Stimulated activated effector memory CD8-positive, alpha-beta T cell treated with anti-CD3 and anti-CD28 coated beads, Interleukin-12 subunit alpha, Interleukin-12 subunit beta, amount 100 ng/mL, for 72 hours (primary cell): ENCODE measurements around the gene SLC16A3.
"Not testable (repeated sequence)": the region's sequence is repeated elsewhere in the genome, so short reads cannot be mapped to it uniquely, and the experiment has no call there.

Source experiments
- ATAC-seq: fragments of 150-1000 bp; cut with Tn5 transposase; 2 replicates; pipeline ENCODE4 v1.10.0; 2021
- DNase-seq, 2 donors: peaks; one replicate each; pipeline ENCODE4 v3.0.0; 2021 to 2022; ENCODE audit warnings: low spot score in 2 of 2
- H3K27ac Mint-ChIP-seq: one replicate; pipeline ENCODE4 v1.8.0; 2022; ENCODE audit warnings: mild to moderate bottlenecking, mixed read lengths
- H3K36me3 Mint-ChIP-seq: one replicate; pipeline ENCODE4 v1.8.0; 2022; ENCODE audit warnings: mild to moderate bottlenecking, mixed read lengths
- H3K4me1 Mint-ChIP-seq: one replicate; pipeline ENCODE4 v1.8.0; 2022; ENCODE audit warnings: mixed read lengths
- H3K4me3 Mint-ChIP-seq: one replicate; pipeline ENCODE4 v1.8.0; 2022; ENCODE audit warnings: mild to moderate bottlenecking, mixed read lengths
- H3K9me3 Mint-ChIP-seq: one replicate; pipeline ENCODE4 v1.8.0; 2022; ENCODE audit warnings: mixed read lengths

SLC16A3 gene

GRCh38 chr17:82252511-82253178 is 23.8 kb downstream of the SLC16A3 start:
- no peak for DNase-seq
- no peak overlapping the region for H3K4me3 Mint-ChIP-seq
- H3K36me3 Mint-ChIP-seq = peaks cover 87% of the 10 kb centered on the region
- H3K27ac Mint-ChIP-seq = no peak overlapping the region
- H3K9me3 Mint-ChIP-seq = no peaks in the 10 kb centered on the region
- peaks cover 30% of the 10 kb centered on the region for H3K4me1 Mint-ChIP-seq
- no peak for ATAC-seq

DNA sequence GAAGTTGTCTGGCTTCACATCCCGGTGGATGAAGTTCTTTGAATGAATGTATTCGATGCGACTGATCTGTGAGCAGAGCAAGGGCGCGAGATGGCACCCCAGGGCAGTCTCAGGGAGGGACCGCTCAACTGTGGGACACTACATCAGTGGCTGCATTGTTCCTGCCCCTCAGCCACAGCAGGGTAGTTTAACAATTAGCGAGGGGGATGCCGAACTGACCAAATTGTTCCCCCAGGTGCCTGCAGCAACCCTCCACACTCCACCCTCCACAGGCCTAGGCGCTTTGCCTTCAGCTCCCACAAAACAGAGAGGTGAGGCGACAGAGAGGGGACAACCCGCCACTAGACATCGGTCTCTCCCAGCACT is 24.3 kb downstream of the SLC16A3 start:
- H3K4me1 Mint-ChIP-seq = peaks cover 27% of the 10 kb centered on the region
- ATAC-seq (no peak), DNase-seq (no peak)
- H3K27ac Mint-ChIP-seq = no peak overlapping the region
- no peak overlapping the region for H3K4me3 Mint-ChIP-seq
- H3K36me3 Mint-ChIP-seq = peaks cover 87% of the 10 kb centered on the region
- no peaks in the 10 kb centered on the region for H3K9me3 Mint-ChIP-seq

- not testable (repeated sequence) for H3K4me3 Mint-ChIP-seq, H3K9me3 Mint-ChIP-seq, H3K27ac Mint-ChIP-seq, DNase-seq, ATAC-seq
- Mint-ChIP-seq H3K36me3 (peaks cover 87% of the 10 kb centered on the region), H3K4me1 (peaks cover 24% of the 10 kb centered on the region)
These were observed 25.3 kb downstream of the SLC16A3 start for GRCh38 chr17:82254096-82254495.

GRCh38 chr17:82254746-82255145 is 25.9 kb downstream of the SLC16A3 start:
- Mint-ChIP-seq H3K4me1 (peaks cover 24% of the 10 kb centered on the region), H3K36me3 (peaks cover 87% of the 10 kb centered on the region)
- H3K9me3 Mint-ChIP-seq, H3K4me3 Mint-ChIP-seq, ATAC-seq, H3K27ac Mint-ChIP-seq, DNase-seq: not testable (repeated sequence)

DNA sequence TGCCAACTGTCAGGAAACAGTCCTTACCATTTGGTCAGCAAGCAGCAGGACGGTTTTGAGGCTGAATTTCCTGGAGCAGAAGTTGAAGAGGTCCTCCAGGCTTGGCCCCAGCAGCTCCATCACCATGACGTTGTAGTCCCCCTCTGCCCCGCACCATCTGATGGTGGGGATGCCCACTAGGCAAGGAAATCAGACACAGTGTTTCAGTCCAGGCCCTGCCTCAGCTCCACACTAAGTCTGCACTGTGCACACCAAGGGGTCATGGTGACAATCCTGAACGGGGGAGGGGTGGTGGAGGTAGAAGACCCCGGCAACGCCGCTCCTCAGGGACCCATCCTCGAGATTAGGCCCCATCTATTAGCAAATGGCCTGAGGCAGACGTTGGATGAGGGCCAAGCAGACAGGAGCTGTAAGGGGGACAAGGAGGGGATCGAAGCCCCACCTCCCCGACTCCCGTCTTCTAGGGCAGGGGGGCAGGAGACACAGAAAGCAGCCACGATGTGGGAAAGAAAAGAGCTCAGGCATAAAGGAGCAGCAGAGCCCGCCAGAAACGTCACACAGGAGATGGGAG is 26.6 kb downstream of the SLC16A3 start:
- ATAC-seq (no peak), DNase-seq (no peak)
- no peak overlapping the region for H3K4me3 Mint-ChIP-seq
- peaks cover 32% of the 10 kb centered on the region for H3K4me1 Mint-ChIP-seq
- H3K27ac Mint-ChIP-seq = peak overlapping the region; percentile 63
- H3K9me3 Mint-ChIP-seq = no peaks in the 10 kb centered on the region
- peaks cover 87% of the 10 kb centered on the region for H3K36me3 Mint-ChIP-seq

DNA sequence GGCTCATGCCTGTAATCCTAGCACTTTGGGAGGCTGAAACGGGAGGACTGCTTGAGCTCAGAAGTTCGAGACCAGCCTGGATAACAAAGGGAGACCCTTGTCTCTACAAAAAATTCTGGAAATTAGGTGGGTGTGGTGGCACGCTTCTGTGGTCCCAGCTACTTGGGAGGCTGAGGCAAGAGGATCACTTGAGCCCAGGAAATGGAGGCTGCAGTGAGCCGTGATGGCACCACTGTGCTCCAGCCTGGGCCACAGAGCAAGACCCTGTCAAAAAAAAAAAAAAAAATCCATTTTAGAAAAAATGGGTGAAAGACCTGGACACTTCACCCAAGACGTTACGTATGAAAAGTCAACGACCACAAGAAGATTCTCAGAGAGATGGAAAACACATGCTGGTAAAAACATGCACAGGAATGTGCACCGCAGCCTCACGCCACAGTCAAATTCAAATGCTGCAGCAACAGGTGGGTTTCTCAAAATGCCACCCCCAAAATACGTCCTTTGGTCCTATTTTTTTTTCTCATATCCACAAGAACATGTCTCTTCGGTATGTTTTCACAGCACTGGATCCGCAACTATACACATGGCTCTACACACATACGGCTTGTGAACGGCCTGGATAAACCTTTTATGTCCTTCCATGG is 27.5 kb downstream of the SLC16A3 start:
- peaks cover 40% of the 10 kb centered on the region for H3K4me1 Mint-ChIP-seq
- no peaks in the 10 kb centered on the region for H3K9me3 Mint-ChIP-seq
- H3K27ac Mint-ChIP-seq = peak overlapping the region; percentile 63
- H3K4me3 Mint-ChIP-seq = no peak overlapping the region
- DNase-seq (no peak), ATAC-seq (no peak)
- H3K36me3 Mint-ChIP-seq = peaks cover 87% of the 10 kb centered on the region

- Mint-ChIP-seq H3K4me3 (no peak overlapping the region), H3K4me1 (peaks cover 40% of the 10 kb centered on the region), H3K36me3 (peaks cover 87% of the 10 kb centered on the region), H3K9me3 (no peaks in the 10 kb centered on the region), H3K27ac (peak overlapping the region; percentile 92)
- DNase-seq = peak; percentile 64 to 85
- ATAC-seq = peak; percentile 99
These were observed 28.6 kb downstream of the SLC16A3 start for GRCh38 chr17:82257473-82257872.

DNA sequence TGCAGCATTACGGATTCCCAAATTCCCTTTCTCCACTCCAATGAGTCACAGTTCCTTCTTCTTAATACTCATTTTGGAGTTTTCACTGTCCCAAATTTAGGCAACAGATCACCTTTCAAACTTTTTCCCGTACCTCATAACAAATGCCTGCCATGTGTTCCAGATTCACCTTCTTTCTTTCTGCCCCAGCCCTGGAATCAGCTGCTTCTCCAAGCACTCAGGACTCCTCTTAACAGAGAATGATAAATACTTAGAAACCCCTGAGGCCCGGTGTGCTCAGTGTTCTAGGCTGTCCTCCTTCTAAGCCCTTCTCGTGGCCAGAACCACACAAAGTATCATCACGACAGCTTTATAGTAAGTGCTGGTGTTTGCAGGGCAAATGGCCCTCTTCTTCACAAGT is 29.7 kb downstream of the SLC16A3 start:
- ATAC-seq (no peak), DNase-seq (no peak)
- Mint-ChIP-seq H3K27ac (peak overlapping the region; percentile 9), H3K4me3 (no peak overlapping the region), H3K9me3 (no peaks in the 10 kb centered on the region), H3K36me3 (peaks cover 87% of the 10 kb centered on the region), H3K4me1 (peaks cover 40% of the 10 kb centered on the region)

- Mint-ChIP-seq H3K4me1 (peaks cover 46% of the 10 kb centered on the region), H3K36me3 (peaks cover 99% of the 10 kb centered on the region), H3K27ac (peak overlapping the region; percentile 53)
- not testable (repeated sequence) for DNase-seq, H3K4me3 Mint-ChIP-seq, H3K9me3 Mint-ChIP-seq, ATAC-seq
These were observed 31.4 kb downstream of the SLC16A3 start for GRCh38 chr17:82259972-82260961.

DNA sequence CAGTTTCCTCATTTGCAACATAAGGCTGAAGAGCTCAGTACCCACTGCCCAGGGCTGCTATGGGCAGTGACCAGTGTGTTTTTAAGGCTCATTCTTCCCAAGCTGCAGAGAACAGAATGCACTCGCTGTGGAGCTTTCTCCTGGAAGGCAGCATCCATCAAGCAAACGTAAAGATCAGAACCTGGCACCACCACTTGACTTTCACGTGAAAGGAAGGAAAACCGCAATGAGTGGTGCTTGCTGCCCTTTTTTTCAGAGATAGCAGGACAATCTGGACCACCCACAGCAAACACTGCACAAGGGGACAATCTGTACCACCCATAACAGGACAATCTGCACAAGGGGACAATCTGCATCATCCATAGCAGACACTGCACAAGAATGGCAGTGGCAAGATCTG is 33.5 kb downstream of the SLC16A3 start:
- Mint-ChIP-seq H3K4me3 (no peak overlapping the region), H3K9me3 (no peaks in the 10 kb centered on the region), H3K27ac (peak overlapping the region; percentile 78), H3K36me3 (peaks cover 99% of the 10 kb centered on the region), H3K4me1 (peaks cover 50% of the 10 kb centered on the region)
- no peak for DNase-seq
- ATAC-seq = no peak

GRCh38 chr17:82263641-82264040 is 34.8 kb downstream of the SLC16A3 start:
- DNase-seq (no peak), ATAC-seq (no peak)
- Mint-ChIP-seq H3K27ac (no peak overlapping the region), H3K4me1 (peaks cover 54% of the 10 kb centered on the region), H3K36me3 (peaks cover 99% of the 10 kb centered on the region), H3K4me3 (no peak overlapping the region), H3K9me3 (no peaks in the 10 kb centered on the region)

DNA sequence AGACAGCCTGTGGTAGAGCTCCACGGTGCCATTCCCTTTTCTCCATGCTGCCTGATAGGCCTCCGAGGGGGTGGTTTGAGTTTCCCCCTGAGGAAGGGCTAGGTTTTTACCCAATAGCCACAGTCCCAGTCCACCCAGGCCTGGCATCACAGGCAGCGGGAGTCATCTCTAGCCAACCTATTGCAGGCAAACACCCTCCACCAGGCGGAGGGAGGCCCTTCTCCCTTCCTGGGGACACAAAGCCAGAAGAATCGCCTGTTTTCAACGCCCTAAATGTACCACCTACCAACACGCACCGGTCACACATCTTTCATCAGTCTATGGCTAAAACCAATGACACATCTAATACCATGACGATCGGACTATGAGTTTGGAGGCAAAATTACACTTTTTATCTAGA is 37.3 kb downstream of the SLC16A3 start:
- H3K27ac Mint-ChIP-seq = peak overlapping the region; percentile 85
- H3K4me1 Mint-ChIP-seq = peaks cover 63% of the 10 kb centered on the region

DNA sequence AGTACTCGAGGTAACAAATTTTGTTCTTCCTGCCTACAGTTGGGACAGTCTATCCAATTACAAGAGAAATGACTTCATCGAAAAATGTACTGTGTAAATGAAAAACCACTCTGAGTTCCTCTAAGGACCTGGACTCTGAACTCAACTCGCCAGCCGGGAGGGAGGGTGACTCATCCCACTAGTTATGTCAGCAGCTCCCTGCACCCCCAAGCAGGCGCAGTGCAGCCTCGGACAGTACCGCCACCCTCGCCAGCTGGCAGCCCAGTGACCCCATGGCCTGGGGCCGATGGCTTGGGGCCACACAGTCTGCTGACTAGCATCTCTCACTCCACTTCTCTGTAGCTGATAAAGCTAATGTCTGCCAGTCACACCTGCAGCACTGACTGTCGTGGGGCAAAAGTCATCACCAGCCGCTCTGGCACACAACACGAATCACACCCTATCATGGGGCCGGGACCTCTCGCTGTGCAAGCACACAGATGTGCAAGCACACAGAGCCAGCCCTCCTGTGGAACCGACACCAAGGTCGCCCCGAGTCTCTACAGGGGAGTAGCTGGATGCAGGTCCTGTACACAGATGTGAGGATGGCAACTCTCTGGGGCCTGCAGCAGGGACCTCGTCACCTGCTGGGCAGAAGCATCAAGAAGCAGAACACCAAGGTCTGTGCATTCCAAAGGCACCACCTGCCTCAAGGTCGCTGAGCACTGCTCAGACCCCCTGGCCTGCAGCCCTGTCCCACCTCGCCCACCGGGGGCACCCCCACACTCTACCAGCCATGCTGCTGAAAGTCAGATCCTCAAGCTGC is 38.9 kb downstream of the SLC16A3 start:
- peak; percentile 88 for ATAC-seq
- Mint-ChIP-seq H3K4me3 (peak overlapping the region; percentile 84), H3K36me3 (peaks cover 99% of the 10 kb centered on the region), H3K9me3 (no peaks in the 10 kb centered on the region), H3K27ac (peak overlapping the region; percentile 85), H3K4me1 (peaks cover 75% of the 10 kb centered on the region)
- DNase-seq = peak in 1 of 2 donors; percentile 64

More for the DNA sequence above, 37.3 kb downstream of the SLC16A3 start:
- Mint-ChIP-seq H3K36me3 (peaks cover 99% of the 10 kb centered on the region), H3K4me3 (no peak overlapping the region), H3K9me3 (no peaks in the 10 kb centered on the region)
- ATAC-seq (no peak), DNase-seq (no peak)

DNA sequence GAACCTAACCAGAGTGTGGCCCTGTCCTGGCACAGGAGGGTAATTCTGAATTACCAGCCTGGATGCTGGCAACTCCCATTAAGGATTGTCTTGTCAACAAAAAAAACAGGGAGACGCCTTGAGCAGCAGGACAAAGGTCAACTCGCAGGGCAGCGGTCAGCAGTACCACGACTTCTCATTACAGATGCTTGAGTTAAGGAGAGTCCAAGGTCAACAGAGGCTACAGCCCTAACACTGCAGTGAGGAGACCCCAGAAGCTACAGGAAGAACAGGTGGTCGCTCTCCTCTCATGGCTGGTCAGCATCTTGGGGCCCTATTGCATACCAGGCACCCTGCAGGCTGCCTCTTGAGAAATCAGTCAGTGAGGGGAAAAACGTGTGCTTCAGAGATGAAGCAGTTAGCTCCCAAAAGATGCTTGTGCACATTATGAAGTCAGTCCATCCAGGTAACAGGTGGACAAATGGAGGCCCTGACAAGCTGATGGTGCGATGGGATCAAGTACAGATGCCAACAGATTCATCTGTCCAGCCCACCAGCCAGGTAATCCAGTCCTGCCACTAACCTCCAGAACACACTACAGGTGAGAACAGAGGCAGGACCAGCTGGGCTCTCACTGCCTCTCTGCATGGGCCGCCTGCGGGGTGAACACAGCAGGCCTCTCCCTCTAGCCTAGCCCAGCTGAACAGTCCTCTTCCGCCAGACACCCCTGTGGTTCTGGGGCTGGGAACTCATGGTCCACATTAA is 40.5 kb downstream of the SLC16A3 start:
- H3K4me3 Mint-ChIP-seq = peak overlapping the region; percentile 84
- ATAC-seq (no peak), DNase-seq (no peak)
- no peaks in the 10 kb centered on the region for H3K9me3 Mint-ChIP-seq
- peaks cover 71% of the 10 kb centered on the region for H3K4me1 Mint-ChIP-seq
- H3K36me3 Mint-ChIP-seq = peaks cover 90% of the 10 kb centered on the region
- peak overlapping the region; percentile 68 for H3K27ac Mint-ChIP-seq
